Tibial nerve (tissue), 4 donors: ENCODE results near the gene ARHGEF37. TPM values are rescaled to one million over a fixed set of nuclear protein-coding genes. Genes with fewer than 3 reads are reported as not detected.

Source experiments
- DNase-seq, 2 donors: peaks; one replicate each; pipeline ENCODE4 v3.0.0-alpha.2; 2019; ENCODE audit warnings: low spot score in 2 of 2
- H3K27ac ChIP-seq, 4 donors: fragments of 200-600 bp; sonication (generic) in 3 of 4; one replicate each; pipeline ENCODE4 v1.5.1; 2017 to 2019; ENCODE audit warnings: mild to moderate bottlenecking in 1 of 4
- H3K27me3 ChIP-seq, 2 donors: fragments of 200-600 bp; sonication (generic) in 1 of 2; one replicate each; pipeline versions ENCODE4 v1.5.1 to v1.6.0; 2017 to 2019
- H3K36me3 ChIP-seq, 3 donors: fragments of 200-600 bp; sonication (generic); one replicate each; pipeline ENCODE4 v1.5.1; 2018 to 2019
- H3K4me1 ChIP-seq, 4 donors: fragments of 200-600 bp; sonication (generic) in 3 of 4; one replicate each; pipeline ENCODE4 v1.5.1; 2017 to 2019
- H3K4me3 ChIP-seq, 4 donors: fragments of 200-600 bp; sonication (generic) in 3 of 4; one replicate each; pipeline ENCODE4 v1.5.1; 2017 to 2019; ENCODE audit warnings: mild to moderate bottlenecking in 1 of 4, moderate library complexity in 1 of 4
- H3K9me3 ChIP-seq, 4 donors: fragments of 200-600 bp; sonication (generic) in 3 of 4; one replicate each; pipeline ENCODE4 v1.5.1; 2017 to 2019
- CTCF ChIP-seq, 5 experiments: fragments of 200-600 bp in 3 of 5; fragments of 450-650 bp in 2 of 5; sonication (generic) in 3 of 5; IDR thresholded peaks; one replicate each; pipeline ENCODE4 v1.5.1; 2016 to 2019; ENCODE audit warnings: antibody characterized with exemption in 5 of 5, mild to moderate bottlenecking in 3 of 5, moderate library complexity in 2 of 5
- EP300 ChIP-seq, 2 donors: sonication (generic); formaldehyde crosslinking; IDR thresholded peaks; one replicate each; pipeline ENCODE4 v1.6.1; 2017; ENCODE audit warnings: antibody characterized with exemption in 2 of 2, mild to moderate bottlenecking in 1 of 2
- POLR2A ChIP-seq, 2 donors: fragments of 450-650 bp; IDR thresholded peaks; one replicate each; pipeline ENCODE4 v1.6.1; 2017; ENCODE audit warnings: antibody characterized with exemption in 2 of 2, mild to moderate bottlenecking in 2 of 2, moderate library complexity in 2 of 2
- WGBS, 2 donors: methylation state at CpG; one replicate each; pipeline ENCODE4 v1.1.5; 2018; 5-methylcytosine and 5-hydroxymethylcytosine counted together
- total RNA-seq, 4 donors: library from RNA; depleted of rRNA; stranded (reverse); fragments of >200 nt; gene quantifications; one replicate each; pipeline ENCODE4 v1.1.0, GENCODE V29; 2016

The ARHGEF37 gene
- total RNA-seq, 4 donors from 2014 or later, result 28.8 to 73.7 (median 62.7) TPM

GRCh38 chr5:149651686-149652085, 70.4 kb downstream of the ARHGEF37 start:
- H3K4me1 ChIP-seq, result no peaks in the 10 kb centered on the region

GRCh38 chr5:149652697-149653096, 71.4 kb downstream of the ARHGEF37 start:
- DNase-seq, result no peak
- Histone ChIP-seq H3K4me1 (no peaks in the 10 kb centered on the region), H3K36me3 (no peaks in the 10 kb centered on the region), H3K27me3 (no peaks in the 10 kb centered on the region), H3K9me3 (no peaks in the 10 kb centered on the region), H3K27ac (no peak overlapping the region), H3K4me3 (no peak overlapping the region)
- WGBS, 2 donors, result 98% methylated on average over 2 of the region's 2 CpGs
- TF ChIP-seq POLR2A (IDR thresholded peaks at IDR 0.05) (no peak), EP300 (IDR thresholded peaks at IDR 0.05) (no peak), CTCF (IDR thresholded peaks at IDR 0.05) (no peak)

More at GRCh38 chr5:149651686-149652085, 70.4 kb downstream of the ARHGEF37 start:
- Histone ChIP-seq H3K36me3 (no peaks in the 10 kb centered on the region), H3K9me3 (no peaks in the 10 kb centered on the region), H3K4me3 (no peak overlapping the region), H3K27ac (no peak overlapping the region), H3K27me3 (no peaks in the 10 kb centered on the region)
- 54 to 91% methylated on average over 1 of the region's 1 CpG for WGBS, 2 donors
- DNase-seq, result no peak
- TF ChIP-seq CTCF (IDR thresholded peaks at IDR 0.05), result no peak
- TF ChIP-seq POLR2A (IDR thresholded peaks at IDR 0.05), result no peak
- TF ChIP-seq EP300 (IDR thresholded peaks at IDR 0.05), result no peak

DNA sequence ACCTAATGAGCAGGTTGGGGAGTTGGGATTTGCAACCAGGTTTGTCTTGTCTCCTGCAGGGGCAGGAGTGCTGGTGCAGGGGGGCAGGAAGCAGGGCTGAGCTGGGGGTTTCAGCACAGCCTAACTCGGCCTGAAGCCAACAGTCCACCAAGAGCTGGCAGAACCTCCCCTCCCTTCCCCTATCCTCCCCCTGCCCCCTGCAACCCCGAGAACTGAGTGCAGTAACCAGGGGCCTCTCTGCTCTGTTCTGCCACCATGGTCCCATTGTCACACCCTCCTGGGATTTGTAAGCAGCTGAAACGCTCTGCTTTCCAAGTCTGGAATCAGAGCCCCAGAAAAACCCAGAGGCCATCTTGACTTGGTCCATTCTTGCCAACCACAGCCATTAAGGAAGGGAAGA, 72.9 kb downstream of the ARHGEF37 start:
- no peak overlapping the region for H3K27ac ChIP-seq
- H3K4me1 ChIP-seq, result no peaks in the 10 kb centered on the region
- no peaks in the 10 kb centered on the region for H3K9me3 ChIP-seq
- TF ChIP-seq POLR2A (IDR thresholded peaks at IDR 0.05) (no peak), CTCF (IDR thresholded peaks at IDR 0.05) (no peak), EP300 (IDR thresholded peaks at IDR 0.05) (no peak)
- H3K36me3 ChIP-seq, result no peaks in the 10 kb centered on the region
- H3K4me3 ChIP-seq, result no peak overlapping the region
- no peaks in the 10 kb centered on the region for H3K27me3 ChIP-seq
- DNase-seq, result no peak
- WGBS, 2 donors, result 30 to 36% methylated on average over 3 of the region's 3 CpGs

- H3K4me3 ChIP-seq, result no peak overlapping the region
- H3K27me3 ChIP-seq, result no peaks in the 10 kb centered on the region
- no peak for TF ChIP-seq EP300 (IDR thresholded peaks at IDR 0.05)
- no peak for TF ChIP-seq CTCF (IDR thresholded peaks at IDR 0.05)
- TF ChIP-seq POLR2A (IDR thresholded peaks at IDR 0.05), result no peak
- no peaks in the 10 kb centered on the region for H3K9me3 ChIP-seq
- no peaks in the 10 kb centered on the region for H3K4me1 ChIP-seq
- no peaks in the 10 kb centered on the region for H3K36me3 ChIP-seq
- H3K27ac ChIP-seq, result no peak overlapping the region
- no peak for DNase-seq
- whole genome bisulfite sequencing, 2 donors, result 68 to 69% methylated on average over 4 of the region's 4 CpGs
These were observed 73.7 kb downstream of the ARHGEF37 start for GRCh38 chr5:149654883-149655505.

DNA sequence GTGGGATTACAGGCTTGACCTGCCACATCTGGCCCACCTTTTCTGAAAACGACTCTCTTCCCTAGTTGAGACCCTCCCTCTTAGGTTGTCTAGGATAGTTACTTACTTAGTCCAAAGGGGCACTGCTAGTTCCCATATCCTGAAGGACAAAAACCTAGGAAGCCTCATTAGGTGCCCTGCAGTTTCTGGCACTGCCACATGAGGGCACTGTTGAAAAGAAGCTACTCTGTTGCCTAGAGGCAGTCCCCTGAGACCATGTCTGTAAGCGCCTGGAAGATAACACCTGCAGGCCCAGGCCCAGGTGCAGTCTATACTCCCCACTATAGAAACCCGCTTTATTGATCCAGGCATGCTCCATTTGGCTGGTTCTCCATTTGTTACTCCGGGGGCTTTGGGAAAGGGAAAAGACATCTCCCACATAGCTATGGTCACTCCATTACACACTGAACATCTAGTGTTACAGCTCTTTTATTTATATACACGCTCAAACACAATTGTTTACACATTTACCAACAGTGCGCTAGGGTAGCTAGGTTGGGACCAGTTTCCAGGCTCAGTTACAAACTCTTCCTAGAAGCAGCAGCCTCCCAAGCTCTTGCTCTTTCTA, 75.4 kb downstream of the ARHGEF37 start:
- no peaks in the 10 kb centered on the region for H3K9me3 ChIP-seq
- peak in 4 of 5 experiments; percentile 22 to 49 (median 30) for TF ChIP-seq CTCF (IDR thresholded peaks at IDR 0.05)
- no peak for TF ChIP-seq EP300 (IDR thresholded peaks at IDR 0.05)
- TF ChIP-seq POLR2A (IDR thresholded peaks at IDR 0.05), result no peak
- H3K4me1 ChIP-seq, result no peaks in the 10 kb centered on the region
- no peak overlapping the region for H3K4me3 ChIP-seq
- DNase-seq, result no peak
- H3K36me3 ChIP-seq, result no peaks in the 10 kb centered on the region
- H3K27me3 ChIP-seq, result no peaks in the 10 kb centered on the region
- WGBS, 2 donors, result 62 to 81% methylated on average over 6 of the region's 6 CpGs
- H3K27ac ChIP-seq, result no peak overlapping the region
